HG02642 (cell line): ENCODE results near the gene ETFA.

Experiments used
- ATAC-seq: cut with Tn5 transposase; IDR thresholded peaks from one replicate; pipeline ENCODE4 v1.9.1; 2021; ENCODE audit warnings: mild to moderate bottlenecking; ENCODE audit not compliant: unreplicated experiment, poor library complexity

ETFA gene

GRCh38 chr15:76311100-76311953 lies at the start of gene ETFA:
ETFA (minus strand) TSS chr15:76311469; CDS start chr15:76311388, 81 bp downstream.
- peak; percentile 99 for ATAC-seq

- no peak for ATAC-seq
These were observed 49.1 kb upstream of the ETFA start for GRCh38 chr15:76360416-76360815.

GRCh38 chr15:76359152-76359551 lies 47.9 kb upstream of the ETFA start:
- no peak for ATAC-seq

GRCh38 chr15:76358453-76358852 lies 47.2 kb upstream of the ETFA start:
- no peak for ATAC-seq

- ATAC-seq, result no peak
These were observed 43.7 kb upstream of the ETFA start for GRCh38 chr15:76354823-76355440.

- ATAC-seq, result no peak
These were observed 42.6 kb upstream of the ETFA start for GRCh38 chr15:76353903-76354302.

- ATAC-seq, result no peak
These were observed 41.8 kb upstream of the ETFA start for GRCh38 chr15:76353023-76353577.

GRCh38 chr15:76349301-76350070 lies 38.2 kb upstream of the ETFA start:
- no peak for ATAC-seq

- ATAC-seq, result no peak
These were observed 36.3 kb upstream of the ETFA start for GRCh38 chr15:76347482-76348055.

- no peak for ATAC-seq
These were observed 35.6 kb upstream of the ETFA start for GRCh38 chr15:76346669-76347481.

- ATAC-seq, result no peak
These were observed 34.8 kb upstream of the ETFA start for GRCh38 chr15:76345880-76346668.

- ATAC-seq, result no peak
These were observed 34.3 kb upstream of the ETFA start for GRCh38 chr15:76345583-76345879.

GRCh38 chr15:76344893-76345582 lies 33.8 kb upstream of the ETFA start:
- no peak for ATAC-seq

GRCh38 chr15:76343313-76343996 lies 32.2 kb upstream of the ETFA start:
- no peak for ATAC-seq

- ATAC-seq, result no peak
These were observed 31.3 kb upstream of the ETFA start for GRCh38 chr15:76342382-76343201.

- ATAC-seq, result no peak
These were observed 30.8 kb upstream of the ETFA start for GRCh38 chr15:76342058-76342381.

- ATAC-seq, result no peak
These were observed 30.2 kb upstream of the ETFA start for GRCh38 chr15:76341366-76342057.
